ENCODE results near the gene NOL9.

Gene NOL9

DNA sequence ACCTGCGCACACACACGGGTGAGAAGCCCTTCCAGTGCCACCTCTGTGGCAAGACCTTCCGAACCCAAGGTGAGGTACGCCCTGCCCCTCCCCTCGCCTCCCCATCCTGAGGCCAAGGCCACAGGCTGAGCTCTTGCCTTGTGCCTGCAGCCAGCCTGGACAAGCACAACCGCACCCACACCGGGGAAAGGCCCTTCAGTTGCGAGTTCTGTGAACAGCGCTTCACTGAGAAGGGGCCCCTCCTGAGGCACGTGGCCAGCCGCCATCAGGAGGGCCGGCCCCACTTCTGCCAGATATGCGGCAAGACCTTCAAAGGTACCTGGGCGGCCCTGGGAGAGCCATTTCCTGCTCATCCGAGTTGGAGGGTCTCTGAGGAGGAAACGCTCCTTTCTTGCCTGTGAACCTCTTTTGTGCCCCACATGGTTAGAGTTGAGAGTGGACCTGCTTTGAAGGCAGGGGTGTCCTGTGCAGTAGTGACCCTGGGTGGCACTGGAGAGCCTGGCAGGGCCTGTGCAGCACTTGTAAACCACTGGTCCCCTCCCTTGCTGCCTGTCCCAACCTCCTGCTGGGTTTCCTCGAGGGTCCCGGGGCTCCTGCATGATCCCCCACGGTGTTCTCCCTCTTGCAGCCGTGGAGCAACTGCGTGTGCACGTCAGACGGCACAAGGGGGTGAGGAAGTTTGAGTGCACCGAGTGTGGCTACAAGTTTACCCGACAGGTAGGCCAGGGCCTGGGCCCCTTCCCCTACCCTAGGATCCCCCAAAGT, 34.0 kb upstream of the NOL9 start:
- no peak for DNase-seq (ENCODE audit: low read depth in 1 of 2, low spot score in 1 of 2)
- TF ChIP-seq POLR2AphosphoS5 (IDR thresholded peaks at IDR 0.05; ENCODE audit: low read depth) = peak; percentile 25; the same call in 1 of the 2 replicates
- TF ChIP-seq REST (IDR thresholded peaks at IDR 0.05; ENCODE audit: insufficient replicate concordance, low read depth) = no peak
- no peak for TF ChIP-seq GABPA (IDR thresholded peaks at IDR 0.05; ENCODE audit: low read depth)
- Histone ChIP-seq H3K4me3 (replicated peaks; ENCODE audit: insufficient read depth, low read length) (no peak overlapping the region), H3K27ac (replicated peaks) (no peak overlapping the region), H3K27me3 (ENCODE audit: insufficient read depth, poor library complexity, severe bottlenecking) (no peaks in the 10 kb centered on the region)

DNA sequence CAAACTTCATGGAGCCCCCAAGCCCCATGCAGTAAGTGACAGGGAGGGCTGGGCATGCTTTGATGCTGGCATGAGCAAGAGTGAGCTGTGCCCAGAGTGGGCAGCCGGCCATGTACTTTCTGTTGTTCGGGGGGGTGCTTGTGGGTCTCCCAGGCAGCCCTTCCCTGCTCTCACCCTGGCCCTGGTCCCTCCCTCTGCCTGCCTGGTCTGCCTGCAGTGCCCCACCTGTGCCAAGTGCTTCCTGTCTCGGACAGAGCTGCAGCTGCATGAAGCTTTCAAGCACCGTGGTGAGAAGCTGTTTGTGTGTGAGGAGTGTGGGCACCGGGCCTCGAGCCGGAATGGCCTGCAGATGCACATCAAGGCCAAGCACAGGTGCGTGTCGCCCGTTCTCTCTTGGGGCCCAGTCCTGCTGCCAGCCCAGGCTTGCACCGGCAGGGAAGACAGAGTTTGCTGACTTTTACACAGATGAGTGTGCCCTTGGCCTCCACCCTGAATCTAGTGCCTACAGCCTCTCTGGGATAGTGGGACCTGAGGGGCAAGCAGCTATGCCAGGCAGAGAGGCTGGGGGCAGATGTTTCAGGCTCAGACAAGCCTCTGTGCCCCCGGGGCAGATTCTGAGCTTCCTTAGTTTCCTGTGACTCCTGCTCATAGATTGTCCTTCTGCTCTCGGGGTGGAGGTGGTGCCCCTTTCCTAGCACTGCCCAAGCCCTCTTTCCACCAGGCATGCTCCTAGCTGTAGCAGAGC, 33.1 kb upstream of the NOL9 start:
- Histone ChIP-seq H3K4me3 (replicated peaks; ENCODE audit: insufficient read depth, low read length) (no peak overlapping the region), H3K27me3 (ENCODE audit: insufficient read depth, poor library complexity, severe bottlenecking) (no peaks in the 10 kb centered on the region), H3K27ac (replicated peaks) (no peak overlapping the region)
- TF ChIP-seq SPI1 (IDR thresholded peaks at IDR 0.05; ENCODE audit: borderline replicate concordance, low read depth) (no peak), POLR2AphosphoS5 (IDR thresholded peaks at IDR 0.05; ENCODE audit: low read depth) (no peak), GABPA (IDR thresholded peaks at IDR 0.05; ENCODE audit: low read depth) (no peak), REST (IDR thresholded peaks at IDR 0.05; ENCODE audit: insufficient replicate concordance, low read depth) (no peak)
- TF ChIP-seq, protein P1, sequence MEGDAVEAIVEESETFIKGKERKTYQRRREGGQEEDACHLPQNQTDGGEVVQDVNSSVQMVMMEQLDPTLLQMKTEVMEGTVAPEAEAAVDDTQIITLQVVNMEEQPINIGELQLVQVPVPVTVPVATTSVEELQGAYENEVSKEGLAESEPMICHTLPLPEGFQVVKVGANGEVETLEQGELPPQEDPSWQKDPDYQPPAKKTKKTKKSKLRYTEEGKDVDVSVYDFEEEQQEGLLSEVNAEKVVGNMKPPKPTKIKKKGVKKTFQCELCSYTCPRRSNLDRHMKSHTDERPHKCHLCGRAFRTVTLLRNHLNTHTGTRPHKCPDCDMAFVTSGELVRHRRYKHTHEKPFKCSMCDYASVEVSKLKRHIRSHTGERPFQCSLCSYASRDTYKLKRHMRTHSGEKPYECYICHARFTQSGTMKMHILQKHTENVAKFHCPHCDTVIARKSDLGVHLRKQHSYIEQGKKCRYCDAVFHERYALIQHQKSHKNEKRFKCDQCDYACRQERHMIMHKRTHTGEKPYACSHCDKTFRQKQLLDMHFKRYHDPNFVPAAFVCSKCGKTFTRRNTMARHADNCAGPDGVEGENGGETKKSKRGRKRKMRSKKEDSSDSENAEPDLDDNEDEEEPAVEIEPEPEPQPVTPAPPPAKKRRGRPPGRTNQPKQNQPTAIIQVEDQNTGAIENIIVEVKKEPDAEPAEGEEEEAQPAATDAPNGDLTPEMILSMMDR (IDR thresholded peaks at IDR 0.05; ENCODE audit: insufficient read depth, low read length) = no peak
- DNase-seq (ENCODE audit: low read depth in 1 of 2, low spot score in 1 of 2) = no peak

GRCh38 chr1:6586404-6586816, 32.1 kb upstream of the NOL9 start:
- DNase-seq (ENCODE audit: low read depth in 1 of 2, low spot score in 1 of 2) = no peak
- Histone ChIP-seq H3K27me3 (ENCODE audit: insufficient read depth, poor library complexity, severe bottlenecking) (no peaks in the 10 kb centered on the region), H3K4me3 (replicated peaks; ENCODE audit: insufficient read depth, low read length) (no peak overlapping the region), H3K27ac (replicated peaks) (no peak overlapping the region)
- TF ChIP-seq GABPA (IDR thresholded peaks at IDR 0.05; ENCODE audit: low read depth) (no peak), SPI1 (IDR thresholded peaks at IDR 0.05; ENCODE audit: borderline replicate concordance, low read depth) (no peak), POLR2AphosphoS5 (IDR thresholded peaks at IDR 0.05; ENCODE audit: low read depth) (no peak; the same call in 1 of the 2 replicates), REST (IDR thresholded peaks at IDR 0.05; ENCODE audit: insufficient replicate concordance, low read depth) (no peak)
- TF ChIP-seq, protein P1 (IDR thresholded peaks at IDR 0.05; ENCODE audit: insufficient read depth, low read length) = no peak
